ENCODE data around the gene ILK. TPM values are rescaled to one million over a fixed set of nuclear protein-coding genes. Genes with fewer than 3 reads are reported as not detected.

ILK gene
- total RNA-seq, 1 donor from 2014 or later: 192 TPM

GRCh38 chr11:6658647-6659046, 55.1 kb downstream of the ILK start:
- Histone ChIP-seq H3K4me1 (peaks cover 38% of the 10 kb centered on the region), H3K9me3 (replicated peaks) (no peaks in the 10 kb centered on the region), H3K27ac (replicated peaks) (no peak overlapping the region), H3K36me3 (no peaks in the 10 kb centered on the region), H3K27me3 (ENCODE audit: low read depth) (no peaks in the 10 kb centered on the region), H3K4me3 (no peak overlapping the region)
- no peak for DNase-seq
- intact Hi-C loops (cut with micrococcal nuclease): no loop called here
- TF ChIP-seq, protein P1, sequence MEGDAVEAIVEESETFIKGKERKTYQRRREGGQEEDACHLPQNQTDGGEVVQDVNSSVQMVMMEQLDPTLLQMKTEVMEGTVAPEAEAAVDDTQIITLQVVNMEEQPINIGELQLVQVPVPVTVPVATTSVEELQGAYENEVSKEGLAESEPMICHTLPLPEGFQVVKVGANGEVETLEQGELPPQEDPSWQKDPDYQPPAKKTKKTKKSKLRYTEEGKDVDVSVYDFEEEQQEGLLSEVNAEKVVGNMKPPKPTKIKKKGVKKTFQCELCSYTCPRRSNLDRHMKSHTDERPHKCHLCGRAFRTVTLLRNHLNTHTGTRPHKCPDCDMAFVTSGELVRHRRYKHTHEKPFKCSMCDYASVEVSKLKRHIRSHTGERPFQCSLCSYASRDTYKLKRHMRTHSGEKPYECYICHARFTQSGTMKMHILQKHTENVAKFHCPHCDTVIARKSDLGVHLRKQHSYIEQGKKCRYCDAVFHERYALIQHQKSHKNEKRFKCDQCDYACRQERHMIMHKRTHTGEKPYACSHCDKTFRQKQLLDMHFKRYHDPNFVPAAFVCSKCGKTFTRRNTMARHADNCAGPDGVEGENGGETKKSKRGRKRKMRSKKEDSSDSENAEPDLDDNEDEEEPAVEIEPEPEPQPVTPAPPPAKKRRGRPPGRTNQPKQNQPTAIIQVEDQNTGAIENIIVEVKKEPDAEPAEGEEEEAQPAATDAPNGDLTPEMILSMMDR (IDR thresholded peaks at IDR 0.05; ENCODE audit: borderline replicate concordance): no peak

Other genes starting within 250 kb of the ILK start
- 49.7 TPM for gene SMPD1, start 213.3 kb upstream of the ILK start, total RNA-seq
- gene APBB1, start 184.7 kb upstream of the ILK start, total RNA-seq: 75.5 TPM
- gene HPX, start 162.8 kb upstream of the ILK start, total RNA-seq: 0.44 TPM
- 9.0 TPM for gene TRIM3, start 129.8 kb upstream of the ILK start, total RNA-seq
- gene ARFIP2, start 122.4 kb upstream of the ILK start, total RNA-seq: 16.1 TPM
- 17.9 TPM for gene TIMM10B, start 122.3 kb upstream of the ILK start, total RNA-seq
- gene DNHD1, start 106.5 kb upstream of the ILK start, total RNA-seq: 4.4 TPM
- gene RRP8, start 158 bp upstream of the ILK start, total RNA-seq: 19.2 TPM
- gene TAF10, start 8.4 kb downstream of the ILK start, total RNA-seq: 106 TPM
- 84.2 TPM for gene TPP1, start 15.6 kb downstream of the ILK start, total RNA-seq
- 9.5 TPM for gene DCHS1, start 52.0 kb downstream of the ILK start, total RNA-seq
- gene MRPL17, start 79.6 kb downstream of the ILK start, total RNA-seq: 40.2 TPM
- gene OR2AG2, start 168.2 kb downstream of the ILK start, total RNA-seq: not detected
- gene OR2AG1, start 179.2 kb downstream of the ILK start, total RNA-seq: not detected
- not detected for gene OR6A2, start 195.9 kb downstream of the ILK start, total RNA-seq
- gene OR10A5, start 241.9 kb downstream of the ILK start, total RNA-seq: not detected